Right atrium auricular region (tissue), 2 donors: Measurements from ENCODE around the gene PPP2R2C. TPM values are rescaled to one million over a fixed set of nuclear protein-coding genes. Genes with fewer than 3 reads are reported as not detected.

Experiments
- DNase-seq: peaks from one replicate; pipeline ENCODE4 v3.0.0-alpha.2; 2019; ENCODE audit warnings: low spot score
- H3K27ac ChIP-seq, 2 donors: fragments of 200-600 bp; sonication (generic); 1 replicate in 1 of 2; 2 replicates in 1 of 2; pipeline ENCODE4 v1.5.1; 2016 to 2019
- H3K27me3 ChIP-seq, 2 donors: fragments of 200-600 bp; sonication (generic); one replicate each; pipeline versions ENCODE4 v1.5.1 to v1.6.0; 2017 to 2019
- H3K36me3 ChIP-seq: fragments of 200-600 bp; sonication (generic); one replicate; pipeline ENCODE4 v1.5.1; 2016
- H3K4me1 ChIP-seq, 2 donors: fragments of 200-600 bp; sonication (generic); one replicate each; pipeline versions ENCODE4 v1.5.1 to v1.6.0; 2017 to 2019
- H3K4me3 ChIP-seq, 2 donors: fragments of 200-600 bp; sonication (generic); 1 replicate in 1 of 2; 2 replicates in 1 of 2; pipeline ENCODE4 v1.5.1; 2017 to 2019; ENCODE audit warnings: mild to moderate bottlenecking in 1 of 2, moderate library complexity in 1 of 2
- H3K9me3 ChIP-seq, 2 donors: fragments of 200-600 bp; sonication (generic); one replicate each; pipeline ENCODE4 v1.5.1; 2019
- CTCF ChIP-seq, 2 donors: fragments of 200-600 bp; sonication (generic); IDR thresholded peaks; one replicate each; pipeline ENCODE4 v1.5.1; 2019; ENCODE audit warnings: antibody characterized with exemption in 2 of 2
- total RNA-seq, 2 donors: library from RNA; depleted of rRNA; stranded (reverse); fragments of >200 nt; gene quantifications; one replicate each; pipeline ENCODE4 v1.1.0, GENCODE V29; 2016

PPP2R2C gene
- total RNA-seq, 2 donors from 2014 or later, result 4.6 to 5.7 TPM

GRCh38 chr4:6277935-6278800 lies 194.2 kb downstream of the PPP2R2C start:
- Histone ChIP-seq H3K4me3 (no peak overlapping the region), H3K27ac (peak overlapping the region; percentile 77 to 79), H3K36me3 (peaks cover 11% of the 10 kb centered on the region), H3K27me3 (no peaks in the 10 kb centered on the region), H3K9me3 (no peaks in the 10 kb centered on the region), H3K4me1 (peaks cover 0 to 83% of the 10 kb centered on the region in 2 donors)
- no peak for DNase-seq
- no peak for TF ChIP-seq CTCF (IDR thresholded peaks at IDR 0.05)

GRCh38 chr4:6277139-6277802 lies 195.1 kb downstream of the PPP2R2C start:
- TF ChIP-seq CTCF (IDR thresholded peaks at IDR 0.05), result no peak
- Histone ChIP-seq H3K4me1 (peaks cover 0 to 83% of the 10 kb centered on the region in 2 donors), H3K36me3 (peaks cover 11% of the 10 kb centered on the region), H3K9me3 (no peaks in the 10 kb centered on the region), H3K27me3 (no peaks in the 10 kb centered on the region), H3K27ac (peak overlapping the region; percentile 77 to 79), H3K4me3 (no peak overlapping the region)
- DNase-seq, result no peak

- no peaks in the 10 kb centered on the region for H3K9me3 ChIP-seq
- no peak for DNase-seq
- peak overlapping the region; percentile 77 to 79 for H3K27ac ChIP-seq
- H3K36me3 ChIP-seq, result peaks cover 11% of the 10 kb centered on the region
- no peaks in the 10 kb centered on the region for H3K27me3 ChIP-seq
- H3K4me3 ChIP-seq, result no peak overlapping the region
- H3K4me1 ChIP-seq, result peaks cover 0 to 83% of the 10 kb centered on the region in 2 donors
- no peak for TF ChIP-seq CTCF (IDR thresholded peaks at IDR 0.05)
Measured at GRCh38 chr4:6275898-6276806, 196.3 kb downstream of the PPP2R2C start.

GRCh38 chr4:6275351-6275750 lies 197.1 kb downstream of the PPP2R2C start:
- peaks cover 9% of the 10 kb centered on the region for H3K36me3 ChIP-seq
- no peaks in the 10 kb centered on the region for H3K9me3 ChIP-seq
- H3K4me1 ChIP-seq, result peaks cover 0 to 83% of the 10 kb centered on the region in 2 donors
- no peak for TF ChIP-seq CTCF (IDR thresholded peaks at IDR 0.05)
- no peak for DNase-seq
- no peak overlapping the region for H3K4me3 ChIP-seq
- no peaks in the 10 kb centered on the region for H3K27me3 ChIP-seq
- peak overlapping the region in 1 of 2 donors; percentile 18 for H3K27ac ChIP-seq

- Histone ChIP-seq H3K4me1 (peaks cover 0 to 74% of the 10 kb centered on the region in 2 donors), H3K36me3 (no peaks in the 10 kb centered on the region), H3K9me3 (no peaks in the 10 kb centered on the region), H3K4me3 (no peak overlapping the region), H3K27me3 (no peaks in the 10 kb centered on the region), H3K27ac (peak overlapping the region; percentile 90 to 94)
- no peak for DNase-seq
- TF ChIP-seq CTCF (IDR thresholded peaks at IDR 0.05), result no peak
Measured at GRCh38 chr4:6273661-6273990, 198.8 kb downstream of the PPP2R2C start.
